HG03571 (cell line): ENCODE results near the gene TMEM231.
A peak's percentile ranks its signal among the peaks of the same experiment; 100 is the strongest.
"Not testable (repeated sequence)": the region's sequence is repeated elsewhere in the genome, so short reads cannot be mapped to it uniquely, and the experiment has no call there.

Experiments
- ATAC-seq: cut with Tn5 transposase; IDR thresholded peaks from one replicate; pipeline ENCODE4 v1.9.1; 2021; ENCODE audit not compliant: unreplicated experiment

Gene TMEM231

GRCh38 chr16:75532791-75533190 is 23.3 kb downstream of the TMEM231 start:
- ATAC-seq, result no peak

GRCh38 chr16:75532142-75532765 is 23.8 kb downstream of the TMEM231 start:
- no peak for ATAC-seq

GRCh38 chr16:75529959-75530358 is 26.1 kb downstream of the TMEM231 start:
- ATAC-seq, result no peak

GRCh38 chr16:75529056-75529905 is 26.8 kb downstream of the TMEM231 start:
- no peak for ATAC-seq

- ATAC-seq, result no peak
Observed at GRCh38 chr16:75527825-75528299, 28.2 kb downstream of the TMEM231 start.

GRCh38 chr16:75526032-75526790 is 29.8 kb downstream of the TMEM231 start:
- no peak for ATAC-seq

GRCh38 chr16:75519175-75519574 is 36.9 kb downstream of the TMEM231 start:
- no peak for ATAC-seq

GRCh38 chr16:75516189-75516966 is 39.7 kb downstream of the TMEM231 start:
- ATAC-seq, result peak; percentile 24

- no peak for ATAC-seq
Observed at GRCh38 chr16:75514296-75514695, 41.8 kb downstream of the TMEM231 start.

- no peak for ATAC-seq
Observed at GRCh38 chr16:75506574-75506973, 49.5 kb downstream of the TMEM231 start.

- ATAC-seq, result no peak
Observed at GRCh38 chr16:75506107-75506506, 49.9 kb downstream of the TMEM231 start.

GRCh38 chr16:75503801-75504200 is 52.3 kb downstream of the TMEM231 start:
- ATAC-seq, result no peak

- ATAC-seq, result no peak
Observed at GRCh38 chr16:75502916-75503605, 53.0 kb downstream of the TMEM231 start.

- ATAC-seq, result not testable (repeated sequence)
Observed at GRCh38 chr16:75501820-75502219, 54.2 kb downstream of the TMEM231 start.

- no peak for ATAC-seq
Observed at GRCh38 chr16:75501359-75501758, 54.7 kb downstream of the TMEM231 start.

- not testable (repeated sequence) for ATAC-seq
Observed at GRCh38 chr16:75498605-75499322, 57.3 kb downstream of the TMEM231 start.

- ATAC-seq, result no peak
Observed at GRCh38 chr16:75497558-75497957, 58.5 kb downstream of the TMEM231 start.

- ATAC-seq, result peak; percentile 74
Observed at GRCh38 chr16:75495076-75495674, 60.9 kb downstream of the TMEM231 start, which contains the start of gene CHST6. TSS of gene CHST6 (minus strand) at chr16:75495441. CDS start at chr16:75479828, 15,613 bp downstream.

GRCh38 chr16:75494661-75495075 is 61.4 kb downstream of the TMEM231 start:
- no peak for ATAC-seq
